Measurements from ENCODE around the gene ACTL9.

DNA sequence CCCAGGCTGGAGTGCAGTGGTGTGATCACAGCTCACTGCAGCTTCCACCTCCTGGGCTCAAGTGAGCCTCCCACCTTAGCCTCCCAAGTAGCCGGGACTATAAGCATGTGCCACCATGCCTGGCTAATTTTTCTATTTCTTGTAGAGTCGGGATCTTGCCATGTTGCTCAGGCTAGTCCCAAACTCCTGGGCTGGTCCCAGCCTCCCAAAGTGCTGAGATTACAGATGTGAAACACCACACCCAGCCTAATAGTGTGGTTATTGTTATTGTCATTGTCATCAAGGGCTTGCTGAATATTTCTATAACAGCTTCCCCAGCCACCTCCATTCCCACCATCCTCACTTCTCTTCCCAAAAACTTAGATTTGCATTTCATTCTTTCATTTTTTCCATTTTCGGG, 25.7 kb upstream of the ACTL9 start:
- TF ChIP-seq, protein P1, sequence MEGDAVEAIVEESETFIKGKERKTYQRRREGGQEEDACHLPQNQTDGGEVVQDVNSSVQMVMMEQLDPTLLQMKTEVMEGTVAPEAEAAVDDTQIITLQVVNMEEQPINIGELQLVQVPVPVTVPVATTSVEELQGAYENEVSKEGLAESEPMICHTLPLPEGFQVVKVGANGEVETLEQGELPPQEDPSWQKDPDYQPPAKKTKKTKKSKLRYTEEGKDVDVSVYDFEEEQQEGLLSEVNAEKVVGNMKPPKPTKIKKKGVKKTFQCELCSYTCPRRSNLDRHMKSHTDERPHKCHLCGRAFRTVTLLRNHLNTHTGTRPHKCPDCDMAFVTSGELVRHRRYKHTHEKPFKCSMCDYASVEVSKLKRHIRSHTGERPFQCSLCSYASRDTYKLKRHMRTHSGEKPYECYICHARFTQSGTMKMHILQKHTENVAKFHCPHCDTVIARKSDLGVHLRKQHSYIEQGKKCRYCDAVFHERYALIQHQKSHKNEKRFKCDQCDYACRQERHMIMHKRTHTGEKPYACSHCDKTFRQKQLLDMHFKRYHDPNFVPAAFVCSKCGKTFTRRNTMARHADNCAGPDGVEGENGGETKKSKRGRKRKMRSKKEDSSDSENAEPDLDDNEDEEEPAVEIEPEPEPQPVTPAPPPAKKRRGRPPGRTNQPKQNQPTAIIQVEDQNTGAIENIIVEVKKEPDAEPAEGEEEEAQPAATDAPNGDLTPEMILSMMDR (IDR thresholded peaks at IDR 0.05; ENCODE audit: extremely low read depth in 1 of 2, insufficient read depth in 1 of 2, low read depth in 1 of 2, low read length in 2 of 2): no peak
- TF ChIP-seq POLR2A (IDR thresholded peaks at IDR 0.05; ENCODE audit: low read depth, low read length): no peak
- no peak for TF ChIP-seq EZH2 (IDR thresholded peaks at IDR 0.05; ENCODE audit: borderline replicate concordance, low read depth, low read length, severe bottlenecking)
- TF ChIP-seq, protein P2, sequence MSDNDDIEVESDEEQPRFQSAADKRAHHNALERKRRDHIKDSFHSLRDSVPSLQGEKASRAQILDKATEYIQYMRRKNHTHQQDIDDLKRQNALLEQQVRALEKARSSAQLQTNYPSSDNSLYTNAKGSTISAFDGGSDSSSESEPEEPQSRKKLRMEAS (IDR thresholded peaks at IDR 0.05; ENCODE audit: insufficient read depth, insufficient read length): no peak
- no peak for TF ChIP-seq JUN (IDR thresholded peaks at IDR 0.05; ENCODE audit: borderline replicate concordance, insufficient read depth, insufficient read length, low read depth)
- TF ChIP-seq POLR2AphosphoS5 (IDR thresholded peaks at IDR 0.05; ENCODE audit: insufficient read depth, low read depth, low read length): no peak
